ENCODE measurements around the gene CFAP65. TPM values are rescaled to one million over a fixed set of nuclear protein-coding genes. Genes with fewer than 3 reads are reported as not detected.

The CFAP65 gene
- total RNA-seq, 1 donor from 2014 or later = 0.80 TPM

DNA sequence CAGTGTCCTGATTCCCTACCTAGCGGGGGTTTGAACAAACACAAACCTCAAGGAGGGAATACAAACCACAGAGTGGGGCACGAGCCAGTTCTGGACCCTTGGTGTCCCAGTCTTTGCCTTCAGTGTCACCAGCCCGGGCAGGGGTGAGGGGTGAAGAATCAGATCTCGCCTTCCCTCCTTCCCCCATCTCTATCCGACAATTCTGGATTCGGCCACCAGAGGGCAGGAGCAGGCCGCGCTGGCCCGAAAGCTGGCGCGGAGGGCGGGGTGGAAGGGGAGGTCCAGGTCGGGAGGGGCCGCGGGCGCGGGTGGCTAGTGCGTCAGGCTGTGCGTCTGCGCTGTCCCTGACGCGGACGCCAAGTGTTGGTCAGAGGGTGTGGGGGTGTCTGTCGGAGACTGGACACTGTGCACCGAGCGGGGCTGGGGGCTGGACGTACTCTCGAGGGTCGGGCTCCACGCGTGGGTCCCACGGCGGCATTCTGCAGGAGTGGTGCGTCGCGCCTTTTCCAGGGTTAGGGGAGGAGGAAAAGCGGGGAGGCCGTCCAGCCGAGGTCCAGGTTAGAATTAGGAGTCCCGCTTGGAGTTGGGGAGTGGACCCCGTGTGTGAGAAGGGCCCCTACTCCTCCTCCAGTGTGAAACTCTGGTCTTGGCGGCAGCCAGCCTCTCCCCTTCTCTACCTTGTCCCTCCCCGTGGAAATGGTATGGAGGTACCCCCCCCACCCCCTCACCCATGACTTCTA, 45.2 kb downstream of the CFAP65 start:
- peak overlapping the region; percentile 61 for H3K4me3 Mint-ChIP-seq
- no peak overlapping the region for H3K27ac Mint-ChIP-seq
- peaks cover 4% of the 10 kb centered on the region for H3K9me3 Mint-ChIP-seq
- H3K4me3 ChIP-seq = peak overlapping the region; percentile 32
- peaks cover 21% of the 10 kb centered on the region for H3K4me1 Mint-ChIP-seq
- H3K4me2 ChIP-seq = peak overlapping the region; percentile 68
- peak; percentile 93 for DNase-seq (ENCODE audit: low spot score)
- peaks cover 73% of the 10 kb centered on the region for H3K27me3 Mint-ChIP-seq (ENCODE audit: insufficient read depth, low read depth)
- H3K27ac ChIP-seq = no peak overlapping the region
- TF ChIP-seq EZH2 (IDR thresholded peaks at IDR 0.05) = peak; percentile 79
- TF ChIP-seq, protein P1, sequence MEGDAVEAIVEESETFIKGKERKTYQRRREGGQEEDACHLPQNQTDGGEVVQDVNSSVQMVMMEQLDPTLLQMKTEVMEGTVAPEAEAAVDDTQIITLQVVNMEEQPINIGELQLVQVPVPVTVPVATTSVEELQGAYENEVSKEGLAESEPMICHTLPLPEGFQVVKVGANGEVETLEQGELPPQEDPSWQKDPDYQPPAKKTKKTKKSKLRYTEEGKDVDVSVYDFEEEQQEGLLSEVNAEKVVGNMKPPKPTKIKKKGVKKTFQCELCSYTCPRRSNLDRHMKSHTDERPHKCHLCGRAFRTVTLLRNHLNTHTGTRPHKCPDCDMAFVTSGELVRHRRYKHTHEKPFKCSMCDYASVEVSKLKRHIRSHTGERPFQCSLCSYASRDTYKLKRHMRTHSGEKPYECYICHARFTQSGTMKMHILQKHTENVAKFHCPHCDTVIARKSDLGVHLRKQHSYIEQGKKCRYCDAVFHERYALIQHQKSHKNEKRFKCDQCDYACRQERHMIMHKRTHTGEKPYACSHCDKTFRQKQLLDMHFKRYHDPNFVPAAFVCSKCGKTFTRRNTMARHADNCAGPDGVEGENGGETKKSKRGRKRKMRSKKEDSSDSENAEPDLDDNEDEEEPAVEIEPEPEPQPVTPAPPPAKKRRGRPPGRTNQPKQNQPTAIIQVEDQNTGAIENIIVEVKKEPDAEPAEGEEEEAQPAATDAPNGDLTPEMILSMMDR (IDR thresholded peaks at IDR 0.05) = peak; percentile 93
- TF ChIP-seq EZH2phosphoT487 (IDR thresholded peaks at IDR 0.05) = peak; percentile 80
- no peak overlapping the region for H2AFZ ChIP-seq (replicated peaks)
- no peaks in the 10 kb centered on the region for H3K36me3 ChIP-seq
- peaks cover 100% of the 10 kb centered on the region for H3K27me3 ChIP-seq
- H3K36me3 Mint-ChIP-seq = no peaks in the 10 kb centered on the region
- no peaks in the 10 kb centered on the region for H3K79me2 ChIP-seq (ENCODE audit: low read depth)
- no peaks in the 10 kb centered on the region for H3K9me3 ChIP-seq (ENCODE audit: low read depth)
- peaks cover 31% of the 10 kb centered on the region for H3K4me1 ChIP-seq
- peaks cover 80% of the 10 kb centered on the region for H4K20me1 ChIP-seq (ENCODE audit: low read depth)
- H3K9ac ChIP-seq = no peak overlapping the region
- peaks cover 18% of the 10 kb centered on the region for H3F3A ChIP-seq (ENCODE audit: low read depth)

DNA sequence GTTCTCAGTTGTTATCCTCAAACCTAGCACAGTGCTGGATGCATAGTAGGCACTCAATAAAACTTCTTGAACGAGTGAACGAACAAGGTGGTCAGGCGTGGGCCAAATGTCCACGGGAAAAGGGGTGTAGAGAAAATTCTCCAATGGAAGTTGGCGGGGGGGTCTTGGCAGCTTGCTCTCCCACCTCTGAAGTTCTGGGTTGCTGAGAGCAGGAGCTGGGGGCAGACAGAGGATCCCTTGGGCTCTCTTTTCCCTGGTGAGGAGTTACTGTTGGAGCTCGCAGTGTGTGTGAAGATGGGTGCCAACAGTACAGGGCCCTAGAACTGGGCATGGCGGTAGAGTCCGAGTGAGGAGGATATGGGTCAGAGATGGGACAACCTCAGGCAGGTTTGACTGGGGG, 45.8 kb downstream of the CFAP65 start:
- peaks cover 4% of the 10 kb centered on the region for H3K9me3 Mint-ChIP-seq
- peaks cover 31% of the 10 kb centered on the region for H3K4me1 ChIP-seq
- no peak overlapping the region for H3K27ac Mint-ChIP-seq
- no peak overlapping the region for H2AFZ ChIP-seq (replicated peaks)
- H3K79me2 ChIP-seq (ENCODE audit: low read depth) = no peaks in the 10 kb centered on the region
- peak; percentile 66 for TF ChIP-seq EZH2 (IDR thresholded peaks at IDR 0.05)
- TF ChIP-seq, protein P1 (IDR thresholded peaks at IDR 0.05) = no peak
- H4K20me1 ChIP-seq (ENCODE audit: low read depth) = peaks cover 80% of the 10 kb centered on the region
- H3K27ac ChIP-seq = no peak overlapping the region
- H3K9ac ChIP-seq = no peak overlapping the region
- H3K27me3 ChIP-seq = peaks cover 100% of the 10 kb centered on the region
- H3K36me3 Mint-ChIP-seq = no peaks in the 10 kb centered on the region
- peaks cover 21% of the 10 kb centered on the region for H3K4me1 Mint-ChIP-seq
- no peaks in the 10 kb centered on the region for H3K36me3 ChIP-seq
- H3K27me3 Mint-ChIP-seq (ENCODE audit: insufficient read depth, low read depth) = peaks cover 74% of the 10 kb centered on the region
- peaks cover 18% of the 10 kb centered on the region for H3F3A ChIP-seq (ENCODE audit: low read depth)
- H3K4me3 Mint-ChIP-seq = peak overlapping the region; percentile 61
- DNase-seq (ENCODE audit: low spot score) = no peak
- no peak overlapping the region for H3K4me3 ChIP-seq
- H3K4me2 ChIP-seq = no peak overlapping the region
- no peaks in the 10 kb centered on the region for H3K9me3 ChIP-seq (ENCODE audit: low read depth)

DNA sequence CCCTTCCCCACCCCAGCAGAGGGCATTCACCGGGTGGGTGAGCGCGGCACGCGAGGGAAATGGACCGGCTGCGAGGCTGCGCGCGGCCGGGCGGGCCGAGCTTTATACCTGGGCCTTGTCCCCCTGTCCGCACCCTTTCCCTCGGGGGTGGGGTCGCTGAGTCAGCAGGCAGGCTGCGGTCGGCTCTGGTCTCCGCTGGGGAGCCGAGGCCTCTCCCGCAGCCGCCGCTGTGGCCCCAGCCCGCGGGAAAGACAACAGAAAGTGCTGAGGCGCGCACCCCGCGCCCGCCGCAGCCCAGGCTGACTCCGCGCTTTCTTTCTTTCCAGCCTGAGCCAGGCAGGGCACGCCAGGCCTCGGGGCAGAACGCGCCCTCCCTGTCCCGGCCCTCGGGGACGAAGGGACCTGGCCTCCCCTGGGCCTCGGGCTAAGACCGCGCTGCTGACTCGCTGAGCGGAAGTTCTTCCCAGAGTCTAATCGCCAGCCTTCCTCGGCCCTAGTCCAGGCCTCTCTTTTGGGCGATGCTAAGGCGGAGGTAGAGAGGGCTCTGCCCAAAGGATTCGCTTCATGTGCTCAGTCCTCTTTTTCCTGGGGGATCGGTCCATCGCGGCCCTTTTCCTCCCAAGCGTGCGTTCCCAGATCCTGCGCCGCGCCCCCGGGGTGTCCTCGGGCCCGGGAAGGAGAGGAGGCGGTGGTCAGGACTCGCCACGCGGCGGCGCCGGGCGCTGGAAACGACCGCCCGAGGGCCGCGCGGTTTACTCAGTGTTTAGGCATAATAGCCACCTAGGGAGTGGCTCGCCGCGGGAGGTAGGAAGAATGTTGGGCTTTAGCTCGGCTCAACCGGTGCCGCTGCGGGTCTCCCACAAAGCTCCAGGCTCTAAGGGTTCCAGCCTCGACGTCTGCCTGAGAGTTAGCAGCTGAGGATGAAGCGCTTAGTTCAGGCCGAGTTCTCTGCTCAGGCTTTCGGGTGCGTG, 47.7 kb downstream of the CFAP65 start, which contains the start of gene CRYBA2:
Gene CRYBA2 (minus strand): TSS at position 78 of the 971 bp plus-strand sequence. CDS start 246 bp downstream, outside the sequence.
- H3K4me3 Mint-ChIP-seq = peak within 1 kb of the TSS; percentile 10
- H3K9me3 Mint-ChIP-seq = peaks cover 5% of the 10 kb centered on the region
- no peaks in the 10 kb centered on the region for H3K36me3 Mint-ChIP-seq
- H3K27ac Mint-ChIP-seq = no peak within 1 kb of the TSS
- Histone ChIP-seq H3K27me3 (peaks cover 100% of the 10 kb centered on the region), H3K4me1 (peaks cover 18% of the 10 kb centered on the region), H3K9ac (no peak within 1 kb of the TSS), H2AFZ (replicated peaks) (peak within 1 kb of the TSS; percentile 8), H3K79me2 (ENCODE audit: low read depth) (no peaks in the 10 kb centered on the region), H3F3A (ENCODE audit: low read depth) (peaks cover 12% of the 10 kb centered on the region), H3K27ac (no peak within 1 kb of the TSS), H3K4me2 (peak within 1 kb of the TSS; percentile 81), H3K36me3 (no peaks in the 10 kb centered on the region), H4K20me1 (ENCODE audit: low read depth) (peaks cover 78% of the 10 kb centered on the region), H3K9me3 (ENCODE audit: low read depth) (no peaks in the 10 kb centered on the region), H3K4me3 (peak within 1 kb of the TSS; percentile 35)
- H3K27me3 Mint-ChIP-seq (ENCODE audit: insufficient read depth, low read depth) = peaks cover 80% of the 10 kb centered on the region
- TF ChIP-seq, protein P1 (IDR thresholded peaks at IDR 0.05) = peak; percentile 38
- TF ChIP-seq EZH2phosphoT487 (IDR thresholded peaks at IDR 0.05) (peak; percentile 98), EZH2 (IDR thresholded peaks at IDR 0.05) (peak; percentile 100)
- DNase-seq (ENCODE audit: low spot score) = peak; percentile 78
- peaks cover 13% of the 10 kb centered on the region for H3K4me1 Mint-ChIP-seq

All from neural progenitor cell (in vitro differentiated cells).